NCI-H1417 (cell line): ENCODE measurements around the gene SELENBP1.

ENCODE experiments used
- DNase-seq, 3 experiments: peaks; one replicate each; lab custom pipeline; 2025; lab: John Stamatoyannopoulos, UW

The SELENBP1 gene

DNA sequence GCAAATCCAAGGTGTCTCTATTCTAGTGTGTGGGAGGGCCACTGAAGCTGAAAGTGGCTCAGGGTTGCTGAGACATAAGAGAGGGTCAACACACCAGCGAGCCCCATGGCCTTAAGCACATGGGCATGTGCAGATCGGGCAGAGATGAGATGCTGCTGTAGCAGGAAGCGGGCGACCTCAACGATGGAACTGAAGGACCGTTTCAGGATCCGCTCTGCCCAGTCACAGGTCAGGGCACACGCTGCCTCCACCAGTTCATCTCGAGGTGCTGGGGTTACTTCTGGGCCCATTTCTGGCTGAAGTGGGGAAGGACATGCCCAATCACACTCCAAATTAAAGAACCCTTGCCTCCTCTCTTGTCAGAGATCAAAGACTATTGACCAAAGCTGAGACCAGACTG is 28.9 kb downstream of the SELENBP1 start:
- DNase-seq = no peak

DNA sequence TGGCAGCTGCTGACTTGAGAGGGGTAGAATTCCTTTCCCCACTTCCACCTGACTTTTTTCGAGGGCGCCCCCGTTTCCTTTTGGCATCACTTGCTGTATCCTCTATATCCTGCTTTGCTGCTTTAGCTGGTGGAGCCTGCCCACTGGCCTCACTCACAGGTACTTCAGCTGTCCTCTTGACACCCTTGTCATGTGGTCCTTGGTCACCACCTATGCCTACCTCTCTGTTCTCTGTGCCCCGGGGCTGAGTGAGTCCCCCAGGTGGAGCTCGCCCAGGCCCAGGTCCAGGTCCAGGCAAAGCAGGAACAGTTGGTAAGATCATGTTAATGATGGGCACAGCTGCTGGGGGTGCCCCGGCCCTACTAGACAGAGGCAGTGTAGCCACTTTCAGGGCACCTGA is 29.9 kb downstream of the SELENBP1 start:
- DNase-seq = no peak

DNA sequence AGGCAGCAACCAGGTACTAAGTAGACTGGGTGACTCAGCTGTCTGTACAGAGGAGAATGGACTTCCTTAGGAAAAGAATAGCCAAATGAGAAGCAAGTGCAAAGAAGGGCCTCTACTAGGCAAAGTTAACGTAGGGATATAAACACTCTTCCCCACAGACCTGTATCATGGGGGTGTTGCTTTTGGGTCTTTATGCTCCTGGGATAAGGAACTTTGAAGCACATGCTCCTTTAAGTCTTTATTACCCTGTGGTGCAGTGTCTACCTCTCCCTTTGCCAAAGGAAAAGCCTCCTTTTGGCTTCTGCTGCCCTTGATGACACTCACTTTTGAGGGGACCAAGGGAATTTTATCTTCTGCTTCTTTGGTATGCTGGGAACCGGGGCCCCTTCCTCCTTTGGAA is 30.5 kb downstream of the SELENBP1 start:
- DNase-seq = no peak

DNA sequence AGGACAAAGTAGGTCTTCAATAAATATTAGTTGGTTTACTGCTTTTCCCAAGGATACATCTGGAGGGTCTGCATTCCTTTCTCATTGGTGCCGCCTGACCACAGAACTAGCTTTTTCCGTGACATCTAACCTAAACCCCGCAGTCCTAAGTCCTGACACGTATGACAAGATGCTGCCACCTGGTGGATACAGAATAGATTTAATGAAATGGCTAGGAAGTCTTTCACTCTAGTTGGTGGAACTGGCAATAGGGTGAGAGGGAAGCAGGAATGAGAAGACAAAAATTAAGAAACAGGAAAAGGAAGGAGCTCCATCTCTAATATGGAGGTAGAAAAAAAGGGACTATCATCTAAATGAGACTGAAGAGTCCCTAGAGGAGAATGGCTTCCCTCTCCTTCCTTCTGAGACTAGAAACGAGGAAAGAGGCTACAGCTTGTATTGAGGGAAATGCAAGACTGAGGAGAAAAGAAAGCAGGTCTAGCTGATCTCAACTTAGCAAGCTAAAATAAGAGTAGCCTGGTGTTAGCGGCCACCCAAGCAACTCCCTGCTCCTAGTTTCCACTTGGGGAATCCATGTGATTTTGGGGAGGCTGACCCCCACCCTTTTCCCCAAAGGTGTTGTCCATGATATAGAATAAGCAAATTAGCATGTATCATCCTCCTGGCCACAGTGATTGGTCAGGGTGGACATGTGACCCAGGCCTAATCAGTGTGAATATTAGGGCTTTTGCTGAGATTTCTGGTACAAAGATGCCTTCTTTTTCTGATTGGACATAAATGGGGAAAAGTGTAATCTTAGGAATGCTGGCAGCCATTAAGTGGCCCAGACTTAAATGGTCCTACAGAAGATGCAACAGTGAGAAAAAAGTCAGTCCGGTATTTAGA is 31.4 kb downstream of the SELENBP1 start:
- DNase-seq = peak; percentile 50 to 89 (median 85)

DNA sequence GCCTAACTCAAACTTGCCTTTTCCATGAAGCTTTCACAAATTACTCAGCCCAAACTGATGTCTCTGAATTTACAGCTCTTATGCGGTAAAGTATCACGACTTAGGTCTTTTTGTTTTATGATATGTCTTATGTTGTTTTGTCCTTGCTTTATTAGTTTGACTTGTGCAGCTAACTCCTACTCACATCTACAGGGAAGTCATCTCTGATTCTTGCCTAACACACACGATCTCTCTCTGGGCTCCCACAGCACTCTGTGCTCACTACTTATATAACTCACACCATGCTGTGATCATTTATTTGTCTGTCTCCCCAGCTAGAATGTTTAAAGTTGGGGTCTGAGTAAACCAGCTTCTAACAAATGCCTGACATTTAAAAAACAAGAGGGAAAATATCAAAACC is 35.9 kb downstream of the SELENBP1 start:
- DNase-seq = no peak

DNA sequence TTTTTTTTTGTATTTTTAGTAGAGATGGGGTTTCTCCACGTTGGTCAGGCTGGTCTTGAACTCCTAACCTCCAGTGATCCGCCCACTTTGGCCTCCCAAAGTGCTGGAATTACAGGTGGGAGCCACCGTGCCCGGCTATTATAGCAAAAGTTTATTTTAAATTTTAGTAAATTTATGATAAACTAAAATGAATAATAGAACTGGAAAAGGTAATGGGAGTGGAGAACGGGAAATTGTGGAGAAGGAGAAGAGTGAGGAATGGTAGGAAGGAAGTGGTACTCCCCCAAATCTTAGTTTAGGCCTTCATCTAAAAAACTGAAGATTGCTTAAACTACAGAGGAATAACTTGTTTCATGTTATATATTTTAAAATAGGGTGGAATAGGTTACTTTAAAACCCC is 37.7 kb downstream of the SELENBP1 start:
- no peak for DNase-seq

DNA sequence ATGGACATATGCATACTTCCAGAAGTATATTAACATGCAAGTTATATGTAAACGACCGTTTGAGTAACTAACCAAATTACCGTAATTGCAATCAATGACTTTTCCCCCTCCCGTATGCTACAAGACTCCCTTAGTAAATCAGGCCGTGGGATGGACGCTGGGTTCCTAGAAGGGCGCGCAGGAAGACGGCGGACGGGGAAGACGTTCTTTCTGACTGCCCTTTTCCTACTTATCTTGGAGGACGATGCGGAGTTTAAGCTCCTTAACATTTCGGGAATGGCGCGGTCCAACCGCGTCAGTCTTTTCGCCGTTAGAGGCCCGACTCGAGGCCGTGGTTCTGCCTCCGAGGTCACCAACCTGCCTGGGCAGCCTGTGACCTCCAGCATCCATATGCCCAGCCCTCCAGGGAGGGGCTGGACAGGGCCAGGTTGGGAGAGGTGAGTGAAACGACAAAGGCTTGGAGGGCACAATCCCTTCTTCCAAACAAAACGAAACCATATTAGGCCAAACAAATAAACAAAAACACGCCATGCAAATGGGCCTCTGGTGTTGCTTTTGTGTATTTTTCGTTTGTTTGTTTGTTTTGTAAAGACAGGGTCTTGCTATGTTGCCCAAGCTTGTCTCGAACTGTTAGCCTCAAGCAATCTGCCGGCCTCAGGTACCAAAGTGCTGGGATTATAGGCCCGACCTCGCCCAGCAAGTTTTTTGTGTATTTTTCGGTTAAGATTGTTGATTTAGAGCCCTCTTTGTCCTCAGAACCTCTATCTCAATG is 44.4 kb downstream of the SELENBP1 start:
- DNase-seq = peak in 2 of 3 experiments; percentile 44 to 88

DNA sequence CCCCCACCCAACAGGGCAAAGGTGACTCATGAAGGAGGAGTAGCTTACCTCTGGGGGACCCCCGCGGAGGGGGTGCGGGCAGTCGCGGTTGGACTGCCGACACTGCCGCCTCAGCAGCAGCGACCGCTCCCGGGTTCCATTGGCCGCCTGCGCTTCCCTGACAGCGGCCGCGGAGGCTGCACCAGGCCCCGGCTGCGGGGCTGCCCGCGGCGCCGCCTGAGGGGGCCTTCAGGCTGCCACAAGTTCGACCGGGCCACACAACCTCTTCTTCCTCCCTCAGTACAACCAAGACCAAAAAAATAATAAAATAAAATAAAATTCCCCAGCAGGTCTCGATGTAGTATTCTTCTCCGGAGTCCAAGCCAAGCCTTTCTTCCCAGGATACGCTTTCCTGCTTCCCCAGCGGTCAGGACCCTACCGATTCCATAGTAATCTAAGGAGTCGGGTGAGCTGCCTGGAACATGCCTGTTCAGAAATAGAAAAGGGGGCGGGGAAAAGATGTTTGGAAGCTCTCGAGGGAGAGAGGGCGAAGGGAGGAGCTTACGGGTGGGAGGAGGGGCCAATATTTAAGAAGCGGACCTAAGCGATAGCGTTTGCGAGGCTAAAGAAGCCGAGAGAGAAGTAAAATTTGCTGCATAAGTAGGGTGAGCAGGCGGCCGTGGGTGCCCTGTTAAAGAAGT is 45.1 kb downstream of the SELENBP1 start, which contains the start of gene PI4KB:
Gene PI4KB, minus strand, starts transcription at position 194 of the 680 bp plus-strand sequence. CDS start 10,935 bp downstream, outside the sequence.
- peak; percentile 99 to 100 (median 100) for DNase-seq

DNA sequence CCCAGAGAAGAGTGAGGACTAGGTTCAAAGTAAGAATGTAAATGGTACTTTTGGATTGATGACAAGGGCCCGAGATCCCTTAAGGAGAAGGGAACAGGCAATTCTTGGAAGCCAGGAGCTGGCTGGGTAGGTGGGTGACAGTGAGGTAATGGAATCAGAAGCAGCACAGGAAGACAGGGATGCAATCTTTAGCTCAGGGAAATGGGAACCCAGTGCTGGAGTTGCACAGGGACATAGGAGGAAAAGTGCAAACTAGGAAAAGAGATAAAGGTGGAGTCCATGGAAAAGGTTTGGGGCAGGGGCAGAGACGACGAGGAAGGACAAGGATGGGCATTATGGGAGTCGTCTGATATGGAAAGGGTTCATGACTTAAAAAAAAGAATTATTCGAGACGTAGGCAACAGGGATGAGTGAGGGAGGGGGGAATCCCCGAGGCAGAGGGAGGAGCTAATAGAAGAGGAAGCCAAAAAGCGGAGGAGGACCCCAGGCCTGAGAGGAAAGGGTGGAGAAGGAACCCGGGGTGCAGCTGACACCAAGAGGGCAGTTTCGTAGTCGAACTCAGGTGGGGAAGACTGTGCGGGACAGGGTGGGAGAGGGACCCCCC is 45.8 kb downstream of the SELENBP1 start:
- peak; percentile 25 to 69 (median 60) for DNase-seq

DNA sequence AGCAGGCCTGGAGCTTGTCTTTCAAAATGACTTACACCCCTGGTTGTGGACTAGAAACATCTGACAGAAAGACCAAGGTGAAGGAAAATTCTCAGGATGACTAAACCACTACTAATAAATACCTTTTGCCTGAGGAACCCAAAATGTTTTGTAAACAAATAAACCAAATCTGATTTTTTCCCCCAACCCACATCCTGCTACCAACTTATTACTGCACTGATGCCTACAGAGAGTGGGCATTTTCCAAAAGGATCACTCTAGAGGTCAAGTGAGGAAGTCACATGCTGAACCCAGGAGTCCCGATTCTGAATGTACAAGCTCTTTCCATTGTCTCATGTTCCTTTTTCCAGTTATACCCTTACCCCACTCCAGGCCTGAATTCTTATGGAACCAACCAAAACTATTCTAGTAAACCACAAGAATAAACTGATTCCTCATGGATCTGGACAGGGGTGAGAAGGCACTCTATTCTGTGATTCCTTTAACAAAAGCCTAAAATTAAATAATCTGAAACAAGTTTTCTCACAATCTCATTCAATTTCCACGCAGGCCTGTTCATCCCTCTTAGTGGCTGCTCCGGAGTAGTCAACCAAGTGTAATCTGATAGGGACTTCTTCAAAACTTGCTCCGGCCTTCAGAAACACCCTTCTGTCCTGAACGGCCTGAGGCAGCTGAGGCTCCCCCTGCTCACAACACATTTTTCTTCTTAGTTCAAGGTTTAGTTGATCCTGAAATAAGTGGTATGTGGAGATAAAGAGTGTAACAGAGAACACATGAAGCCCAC is 46.7 kb downstream of the SELENBP1 start:
- DNase-seq = no peak

DNA sequence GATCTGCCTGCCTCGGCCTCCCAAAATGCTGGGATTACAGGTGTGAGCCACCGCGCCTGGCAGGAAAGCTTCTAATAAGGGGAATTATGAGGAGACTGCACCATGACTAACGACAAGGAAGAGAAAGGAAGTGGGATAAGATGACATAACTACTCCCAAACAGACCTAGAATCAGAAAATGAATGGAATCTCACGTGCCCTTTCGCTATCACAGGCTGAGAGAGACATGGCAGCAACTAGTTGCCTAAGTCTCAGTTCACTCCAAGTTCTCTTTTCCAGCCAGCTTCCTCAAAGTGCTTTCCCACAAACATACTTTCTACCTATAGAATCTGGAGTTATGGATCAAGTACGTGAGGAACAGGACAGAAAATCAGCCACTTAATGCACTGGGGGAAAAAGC is 47.3 kb downstream of the SELENBP1 start:
- no peak for DNase-seq

DNA sequence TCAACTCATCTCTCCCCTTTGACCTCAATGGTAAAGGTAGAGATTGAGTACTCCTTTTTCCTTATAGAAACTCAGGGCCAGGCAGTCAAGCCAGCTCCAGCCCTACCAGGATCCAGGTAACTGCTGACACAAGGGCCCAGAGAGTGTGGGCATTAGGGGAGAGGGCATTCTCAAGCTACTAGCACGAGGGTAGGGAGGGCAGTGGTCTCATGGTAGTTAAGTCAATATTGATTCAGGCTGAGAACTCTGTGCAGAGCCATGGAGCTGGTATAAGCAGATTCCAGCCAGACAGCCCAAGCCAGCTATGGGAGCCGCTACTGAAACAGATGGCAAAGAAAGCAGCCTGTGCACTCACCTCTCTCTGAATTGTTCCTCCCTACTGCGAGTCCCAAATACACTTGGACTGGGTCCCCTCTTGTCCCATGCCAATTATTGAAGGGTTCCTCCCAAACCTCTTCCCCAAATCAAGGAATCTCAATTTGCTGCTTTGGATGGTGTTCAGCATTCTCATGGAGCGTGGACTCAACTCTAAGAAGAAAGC is 48.0 kb downstream of the SELENBP1 start:
- no peak for DNase-seq

DNA sequence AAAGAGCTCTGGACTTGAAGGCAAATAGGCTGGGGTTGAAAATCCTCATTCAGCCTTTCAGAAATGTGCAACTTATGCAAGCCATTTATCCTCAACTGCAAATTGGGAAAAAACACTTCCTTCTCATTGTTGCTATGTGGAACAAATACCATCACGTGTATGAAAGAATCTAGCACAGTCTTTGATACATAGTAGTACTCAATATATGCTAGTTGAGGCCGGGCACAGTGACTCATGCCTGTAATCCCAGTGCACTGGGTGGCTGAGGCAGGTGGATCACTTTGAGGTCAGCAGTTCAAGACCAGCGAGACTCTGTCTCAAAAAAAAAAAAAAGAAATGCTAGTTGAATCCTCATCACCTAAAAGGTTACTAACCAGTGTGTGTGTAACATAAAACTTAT is 53.5 kb downstream of the SELENBP1 start:
- no peak for DNase-seq

DNA sequence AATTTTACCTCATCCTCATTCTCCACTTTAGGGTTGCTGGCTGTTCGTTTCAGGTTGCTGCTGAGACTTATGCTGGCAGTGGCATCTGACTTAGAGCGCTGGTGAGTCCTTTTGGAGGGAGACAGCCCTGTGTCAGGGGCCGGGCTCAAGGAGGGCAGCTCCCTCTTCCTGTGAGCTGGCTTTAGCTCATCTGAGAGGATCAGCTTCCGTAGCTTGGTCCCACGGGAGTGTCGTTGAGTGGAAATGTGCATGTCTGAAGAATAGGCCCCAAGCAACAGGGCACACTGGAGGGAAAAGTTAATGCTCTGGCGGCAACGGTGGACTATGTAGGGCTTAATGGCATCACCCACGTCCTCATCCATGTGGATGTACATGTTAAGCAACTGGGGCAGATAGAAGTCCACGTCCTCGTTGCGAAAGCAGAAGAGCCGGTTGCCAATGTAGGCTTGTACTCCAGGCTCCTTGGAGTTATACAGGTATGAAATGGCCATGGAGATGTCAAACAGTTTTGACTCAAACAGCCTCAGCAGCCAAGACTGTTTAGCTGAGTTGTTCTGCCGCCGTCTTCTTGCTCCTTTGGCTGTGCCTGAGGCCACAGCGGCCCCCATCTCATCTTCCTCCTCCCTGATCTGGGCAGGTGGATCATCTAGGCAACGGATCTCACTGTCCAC is 56.8 kb downstream of the SELENBP1 start:
- no peak for DNase-seq
